Activated B cell treated with CpG ODN at 0.5 μM for 24 hours (primary cell): Measurements from ENCODE around the gene ALDH2. TPM values are rescaled to one million over a fixed set of nuclear protein-coding genes. Genes with fewer than 3 reads are reported as not detected.
A peak's percentile ranks its signal among the peaks of the same experiment; 100 is the strongest.
"Not testable (repeated sequence)": the region's sequence is repeated elsewhere in the genome, so short reads cannot be mapped to it uniquely, and the experiment has no call there.

Experiments used
- ATAC-seq: fragments of 200-7000 bp; cut with Tn5 transposase; one replicate; pipeline ENCODE4 v1.10.0; 2021; ENCODE audit warnings: low read depth, mild to moderate bottlenecking, moderate library complexity
- CTCF ChIA-PET: fragments of 350-600 bp; sonication (Branson Sonifier 250); formaldehyde crosslinking; loops from one replicate; lab custom pipeline; 2021; ENCODE audit warnings: antibody characterized with exemption; lab: Charles Lee
- POLR2A ChIA-PET: fragments of 350-600 bp; sonication (Branson Sonifier 250); formaldehyde crosslinking; loops from one replicate; lab custom pipeline; 2021; ENCODE audit warnings: antibody characterized with exemption; lab: Charles Lee
- DNase-seq: peaks from one replicate; pipeline ENCODE4 v3.0.0; 2022
- H3K27ac Mint-ChIP-seq: one replicate; pipeline ENCODE4 v1.8.0; 2020; ENCODE audit warnings: mixed read lengths
- H3K27me3 Mint-ChIP-seq: one replicate; pipeline ENCODE4 v1.8.0; 2021; ENCODE audit warnings: mixed read lengths
- H3K36me3 Mint-ChIP-seq: one replicate; pipeline ENCODE4 v1.8.0; 2021; ENCODE audit warnings: low read depth, mixed read lengths
- H3K4me1 Mint-ChIP-seq: one replicate; pipeline ENCODE4 v1.8.0; 2021; ENCODE audit warnings: mixed read lengths
- H3K4me3 Mint-ChIP-seq: one replicate; pipeline ENCODE4 v1.8.0; 2020; ENCODE audit warnings: mild to moderate bottlenecking, mixed read lengths
- H3K9me3 Mint-ChIP-seq: one replicate; pipeline ENCODE4 v1.8.0; 2020; ENCODE audit warnings: mixed read lengths
- intact Hi-C: fragments of 100-400 bp; cut with micrococcal nuclease; formaldehyde crosslinking; loops from one replicate; pipeline ENCODE4 v1.15.1; 2024
- total RNA-seq: library from RNA; stranded (reverse); gene quantifications from 2 replicates; pipeline ENCODE4 v1.2.3, GENCODE V29; 2022
- TF ChIP-seq, protein P1 (sequence below): fragments of 200-600 bp; IDR thresholded peaks from one replicate; pipeline ENCODE4 v1.8.0; 2022; ENCODE audit warnings: antibody characterized with exemption, mild to moderate bottlenecking

ALDH2 gene
- total RNA-seq, result 36.0 and 37.4 TPM in 2 replicates

DNA sequence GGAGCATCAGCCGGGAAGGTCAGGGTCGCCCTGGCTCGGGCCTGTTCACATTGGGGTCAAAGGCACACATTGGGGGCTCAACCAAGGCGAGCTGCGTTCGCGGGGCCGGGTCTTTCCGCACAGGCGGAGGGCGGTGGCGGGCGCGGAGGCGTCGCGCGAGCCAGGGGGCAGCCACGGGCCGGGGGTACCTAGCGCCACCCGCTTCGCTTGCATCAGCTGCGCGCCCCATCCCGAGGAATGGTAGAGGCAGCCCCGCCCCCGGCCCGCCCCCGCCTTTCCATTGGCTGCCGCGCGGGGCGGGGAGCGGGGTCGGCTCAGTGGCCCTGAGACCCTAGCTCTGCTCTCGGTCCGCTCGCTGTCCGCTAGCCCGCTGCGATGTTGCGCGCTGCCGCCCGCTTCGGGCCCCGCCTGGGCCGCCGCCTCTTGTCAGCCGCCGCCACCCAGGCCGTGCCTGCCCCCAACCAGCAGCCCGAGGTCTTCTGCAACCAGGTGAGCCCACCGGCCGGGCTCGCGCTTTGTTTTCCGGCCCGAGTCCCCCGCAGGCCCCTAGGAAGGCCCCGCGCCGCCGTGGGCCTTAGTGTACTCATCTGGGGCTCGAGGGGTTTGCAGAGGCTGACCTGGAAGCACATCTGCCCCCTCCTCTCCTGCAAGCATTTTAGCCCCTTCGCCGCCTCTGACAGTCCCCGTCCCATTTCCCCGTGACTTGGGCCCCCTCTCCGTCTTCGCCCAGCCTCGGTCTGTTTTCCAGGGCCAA, at the start of gene ALDH2:
TSS of gene ALDH2 (plus strand) at position 326 of the 754 bp plus-strand sequence. CDS start at position 376, 50 bp downstream.
- intact Hi-C loops, result loop anchor here (1.0 to 10.0 kb wide), 4 partner anchors 9 to 246 kb away; partner anchors contain the start of genes ACAD10, BRAP, ERP29 and MAPKAPK5
- DNase-seq (peak; percentile 60), ATAC-seq (peak; percentile 68)
- Mint-ChIP-seq H3K27ac (peak within 1 kb of the TSS; percentile 88), H3K27me3 (no peaks in the 10 kb centered on the region), H3K9me3 (no peaks in the 10 kb centered on the region), H3K36me3 (no peaks in the 10 kb centered on the region), H3K4me3 (peak within 1 kb of the TSS; percentile 87), H3K4me1 (peaks cover 55% of the 10 kb centered on the region)
- TF ChIP-seq, protein P1, sequence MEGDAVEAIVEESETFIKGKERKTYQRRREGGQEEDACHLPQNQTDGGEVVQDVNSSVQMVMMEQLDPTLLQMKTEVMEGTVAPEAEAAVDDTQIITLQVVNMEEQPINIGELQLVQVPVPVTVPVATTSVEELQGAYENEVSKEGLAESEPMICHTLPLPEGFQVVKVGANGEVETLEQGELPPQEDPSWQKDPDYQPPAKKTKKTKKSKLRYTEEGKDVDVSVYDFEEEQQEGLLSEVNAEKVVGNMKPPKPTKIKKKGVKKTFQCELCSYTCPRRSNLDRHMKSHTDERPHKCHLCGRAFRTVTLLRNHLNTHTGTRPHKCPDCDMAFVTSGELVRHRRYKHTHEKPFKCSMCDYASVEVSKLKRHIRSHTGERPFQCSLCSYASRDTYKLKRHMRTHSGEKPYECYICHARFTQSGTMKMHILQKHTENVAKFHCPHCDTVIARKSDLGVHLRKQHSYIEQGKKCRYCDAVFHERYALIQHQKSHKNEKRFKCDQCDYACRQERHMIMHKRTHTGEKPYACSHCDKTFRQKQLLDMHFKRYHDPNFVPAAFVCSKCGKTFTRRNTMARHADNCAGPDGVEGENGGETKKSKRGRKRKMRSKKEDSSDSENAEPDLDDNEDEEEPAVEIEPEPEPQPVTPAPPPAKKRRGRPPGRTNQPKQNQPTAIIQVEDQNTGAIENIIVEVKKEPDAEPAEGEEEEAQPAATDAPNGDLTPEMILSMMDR, result no peak
- POLR2A ChIA-PET, result interaction anchor here (1.0 to 4.1 kb wide), 4 partner anchors 9 to 75 kb away, joined by 3 to 73 read pairs (median 10); partner anchors contain the start of gene MAPKAPK5
- CTCF ChIA-PET, result interaction anchor here (0.9 to 2.2 kb wide), 4 partner anchors 9 to 46 kb away, joined by 3 to 8 read pairs (median 4); no protein-coding TSS in a partner anchor

DNA sequence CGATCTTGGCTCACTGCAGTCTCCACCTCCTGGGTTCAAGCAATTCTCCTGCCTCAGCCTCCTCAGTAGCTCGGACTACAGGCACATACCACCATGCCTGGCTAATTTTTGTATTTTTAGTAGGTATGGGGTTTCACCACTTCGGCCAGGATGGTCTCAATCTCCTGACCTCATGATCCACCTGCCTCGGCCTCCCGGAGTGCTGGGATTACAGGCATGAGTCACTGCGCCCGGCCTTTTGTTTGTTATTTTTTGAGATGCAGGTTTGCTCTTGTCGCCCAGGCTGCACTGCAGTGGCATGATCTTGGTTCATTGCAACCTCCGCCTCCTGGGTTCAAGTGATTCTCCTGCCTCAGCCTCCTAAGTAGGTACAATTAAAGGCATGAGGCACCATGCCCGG, 47.4 kb upstream of the ALDH2 start:
- H3K36me3 Mint-ChIP-seq, result peaks cover 54% of the 10 kb centered on the region
- H3K4me3 Mint-ChIP-seq, intact Hi-C loops, POLR2A ChIA-PET, H3K9me3 Mint-ChIP-seq, H3K4me1 Mint-ChIP-seq, CTCF ChIA-PET, ATAC-seq, DNase-seq, H3K27ac Mint-ChIP-seq, H3K27me3 Mint-ChIP-seq: not testable (repeated sequence)

DNA sequence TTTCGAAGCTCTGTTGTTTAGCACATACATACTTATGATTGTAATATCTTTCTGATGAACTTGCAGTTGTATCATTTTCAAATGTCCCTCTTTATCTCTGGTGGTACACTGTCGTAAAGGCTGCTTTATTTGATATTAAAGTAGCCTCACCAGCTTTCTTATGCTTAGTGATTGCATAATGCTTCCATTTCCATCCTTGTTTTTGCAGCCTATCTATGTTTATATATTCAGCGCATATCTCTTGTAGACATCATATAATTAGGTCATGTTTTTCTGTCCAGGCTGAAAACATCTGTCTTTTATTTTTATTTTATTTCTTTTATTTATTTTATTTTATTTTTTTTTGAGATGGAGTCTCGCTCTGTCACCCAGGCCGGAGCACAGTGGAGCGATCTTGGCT, 46.3 kb upstream of the ALDH2 start:
- no peaks in the 10 kb centered on the region for H3K27me3 Mint-ChIP-seq
- H3K27ac Mint-ChIP-seq, result no peak overlapping the region
- intact Hi-C loops, result no loop called here
- DNase-seq (no peak), ATAC-seq (no peak)
- peaks cover 55% of the 10 kb centered on the region for H3K36me3 Mint-ChIP-seq
- no peak overlapping the region for H3K4me3 Mint-ChIP-seq
- no peaks in the 10 kb centered on the region for H3K4me1 Mint-ChIP-seq
- CTCF ChIA-PET, result no interaction called here
- POLR2A ChIA-PET, result no interaction called here
- H3K9me3 Mint-ChIP-seq, result no peaks in the 10 kb centered on the region
- TF ChIP-seq, protein P1, result no peak

DNA sequence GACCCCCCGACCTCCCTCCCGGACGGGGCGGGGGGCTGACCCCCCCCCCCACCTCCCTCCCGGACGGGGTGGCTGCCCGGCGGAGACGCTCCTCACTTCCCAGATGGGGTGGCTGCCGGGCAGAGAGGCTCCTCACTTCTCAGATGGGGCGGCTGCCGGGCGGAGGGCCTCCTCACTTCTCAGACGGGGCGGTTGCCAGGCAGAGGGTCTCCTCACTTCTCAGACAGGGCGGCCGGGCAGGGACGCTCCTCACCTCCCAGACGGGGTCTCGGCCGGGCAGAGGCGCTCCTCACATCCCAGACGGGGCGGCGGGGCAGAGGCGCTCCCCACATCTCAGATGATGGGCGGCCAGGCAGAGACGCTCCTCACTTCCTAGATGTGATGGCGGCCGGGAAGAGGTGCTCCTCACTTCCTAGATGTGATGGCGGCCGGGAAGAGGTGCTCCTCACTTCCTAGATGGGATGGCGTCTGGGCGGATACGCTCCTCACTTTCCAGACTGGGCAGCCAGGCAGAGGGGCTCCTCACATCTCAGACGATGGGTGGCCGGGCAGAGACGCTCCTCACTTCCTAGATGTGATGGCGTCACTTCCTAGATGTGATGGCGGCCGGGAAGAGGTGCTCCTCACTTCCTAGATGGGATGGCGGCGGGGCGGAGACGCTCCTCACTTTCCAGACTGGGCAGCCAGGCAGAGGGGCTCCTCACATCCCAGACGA, 42.9 kb upstream of the ALDH2 start:
- CTCF ChIA-PET, H3K27ac Mint-ChIP-seq, DNase-seq, POLR2A ChIA-PET, ATAC-seq, H3K27me3 Mint-ChIP-seq, H3K9me3 Mint-ChIP-seq, H3K4me3 Mint-ChIP-seq, H3K4me1 Mint-ChIP-seq, intact Hi-C loops: not testable (repeated sequence)
- peaks cover 42% of the 10 kb centered on the region for H3K36me3 Mint-ChIP-seq

DNA sequence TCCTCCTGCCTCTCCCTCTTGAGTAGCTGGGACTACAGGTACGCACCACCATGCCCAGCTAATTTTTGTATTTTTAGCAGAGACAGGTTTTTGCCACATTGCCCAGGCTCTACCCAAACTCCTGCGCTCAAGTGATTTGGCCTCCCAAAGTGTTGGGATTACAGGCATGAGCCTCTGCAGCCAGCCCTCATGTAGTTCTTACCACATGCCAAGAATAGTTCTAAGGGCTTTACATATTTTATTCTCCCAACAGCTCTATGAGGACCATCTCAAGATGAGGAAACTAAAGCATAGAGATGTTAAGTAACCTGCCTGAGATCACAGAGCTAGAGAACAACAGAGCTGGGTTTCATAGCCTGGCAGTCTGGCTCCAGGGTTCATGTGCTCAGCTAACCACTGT, 37.9 kb upstream of the ALDH2 start:
- TF ChIP-seq, protein P1, result no peak
- POLR2A ChIA-PET, result no interaction called here
- Mint-ChIP-seq H3K27ac (no peak overlapping the region), H3K27me3 (no peaks in the 10 kb centered on the region), H3K9me3 (no peaks in the 10 kb centered on the region), H3K36me3 (peaks cover 57% of the 10 kb centered on the region), H3K4me1 (peaks cover 11% of the 10 kb centered on the region), H3K4me3 (no peak overlapping the region)
- CTCF ChIA-PET, result no interaction called here
- DNase-seq (no peak), ATAC-seq (no peak)
- intact Hi-C loops, result no loop called here

DNA sequence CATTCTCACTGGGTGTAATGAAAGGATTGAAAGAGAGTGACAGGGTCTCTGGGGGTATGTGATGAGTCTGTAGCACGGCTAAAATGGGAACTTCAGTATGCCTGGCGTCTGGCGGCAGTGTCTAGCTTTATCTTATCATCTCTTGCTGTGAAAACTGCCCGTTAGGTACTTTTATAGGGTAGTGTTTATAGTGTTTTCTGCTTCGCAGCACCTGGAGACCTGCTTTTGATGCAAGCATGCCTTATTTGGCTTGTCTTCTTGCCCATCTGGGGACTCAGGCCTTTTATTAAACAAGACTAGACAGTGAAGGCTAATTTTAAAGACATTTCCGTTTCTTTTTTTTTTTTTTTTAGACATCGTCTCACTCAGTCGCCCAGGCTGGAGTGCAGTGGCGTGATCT, 36.3 kb upstream of the ALDH2 start:
- ChIA-PET CTCF (interaction anchor here (1.6 kb wide), 1 partner anchor 83 kb away, joined by 5 read pairs; no protein-coding TSS in a partner anchor), POLR2A (interaction anchor here (0.6 kb wide), 1 partner anchor 1361 kb away, joined by 3 read pairs; no protein-coding TSS in a partner anchor)
- intact Hi-C loops, result no loop called here
- Mint-ChIP-seq H3K36me3 (peaks cover 53% of the 10 kb centered on the region), H3K4me3 (no peak overlapping the region), H3K4me1 (peaks cover 11% of the 10 kb centered on the region), H3K27ac (peak overlapping the region; percentile 76), H3K27me3 (no peaks in the 10 kb centered on the region), H3K9me3 (no peaks in the 10 kb centered on the region)
- DNase-seq (no peak), ATAC-seq (peak; percentile 50)
- TF ChIP-seq, protein P1, result no peak
